OCI-LY1 (cell line): ENCODE results near the gene HECTD3.

Experiments
- H2AFZ ChIP-seq: fragments of 200-600 bp; sonication (generic), shearing (Covaris generic); 2 replicates; pipeline ENCODE4 v1.6.0; 2014; ENCODE audit warnings: antibody characterized with exemption, mild to moderate bottlenecking, low read length
- H3F3A ChIP-seq: fragments of 200-600 bp; sonication (generic), shearing (Covaris generic); 2 replicates; pipeline ENCODE4 v1.6.0; 2014; ENCODE audit warnings: mild to moderate bottlenecking, antibody characterized with exemption, low read length, moderate library complexity; ENCODE audit not compliant: insufficient read depth
- H3K27ac ChIP-seq: fragments of 200-600 bp; sonication (generic); 2 replicates; pipeline ENCODE4 v1.5.1; 2014; ENCODE audit warnings: low read length, mixed run types, mild to moderate bottlenecking, low read depth; ENCODE audit not compliant: poor library complexity, severe bottlenecking
- H3K27me3 ChIP-seq: fragments of 200-600 bp; sonication (generic); 2 replicates; pipeline ENCODE4 v1.6.0; 2014; ENCODE audit warnings: antibody characterized with exemption, mild to moderate bottlenecking, low read length, moderate library complexity; ENCODE audit not compliant: insufficient read depth
- H3K36me3 ChIP-seq: fragments of 200-600 bp; sonication (generic); 2 replicates; pipeline ENCODE4 v1.6.1; 2014; ENCODE audit warnings: mild to moderate bottlenecking, antibody characterized with exemption, low read length, moderate library complexity, mixed read lengths; ENCODE audit not compliant: insufficient read depth
- H3K4me1 ChIP-seq: fragments of 200-600 bp; sonication (generic); 2 replicates; pipeline ENCODE4 v1.5.1; 2014; ENCODE audit warnings: mild to moderate bottlenecking, low read length, moderate library complexity; ENCODE audit not compliant: insufficient read depth, severe bottlenecking
- H3K4me2 ChIP-seq: fragments of 200-600 bp; sonication (generic), shearing (Covaris generic); 2 replicates; pipeline ENCODE4 v1.6.1; 2014; ENCODE audit warnings: low read length
- H3K4me3 ChIP-seq: fragments of 200-600 bp; sonication (generic); 2 replicates; pipeline ENCODE4 v1.5.1; 2014; ENCODE audit warnings: low read length, low read depth, mild to moderate bottlenecking, mixed read lengths; ENCODE audit not compliant: poor library complexity, severe bottlenecking
- H3K79me2 ChIP-seq: fragments of 200-600 bp; shearing (Covaris generic); 2 replicates; pipeline ENCODE4 v1.6.1; 2016; ENCODE audit warnings: mixed run types, low read length, mixed read lengths; ENCODE audit not compliant: insufficient read depth
- H3K9ac ChIP-seq: fragments of 200-600 bp; sonication (generic), shearing (Covaris generic); 2 replicates; pipeline ENCODE4 v1.6.1; 2014; ENCODE audit warnings: mild to moderate bottlenecking, low read length, mixed read lengths
- H3K9me2 ChIP-seq: fragments of 200-600 bp; sonication (generic), shearing (Covaris generic); 2 replicates; pipeline ENCODE4 v1.6.1; 2014; ENCODE audit warnings: low read depth, mild to moderate bottlenecking, low read length, mixed read lengths
- H3K9me3 ChIP-seq: fragments of 200-600 bp; shearing (Covaris generic); 2 replicates; pipeline ENCODE4 v1.6.1; 2014; ENCODE audit warnings: low read length, mixed read lengths
- H4K20me1 ChIP-seq: fragments of 200-600 bp; sonication (generic), shearing (Covaris generic); 2 replicates; pipeline ENCODE4 v1.6.0; 2016; ENCODE audit warnings: mild to moderate bottlenecking, low read length; ENCODE audit not compliant: insufficient read depth
- CTCF ChIP-seq: fragments of 200-600 bp; sonication (generic), shearing (Covaris generic); IDR thresholded peaks from 2 replicates; pipeline ENCODE4 v1.5.1; 2017; ENCODE audit warnings: mild to moderate bottlenecking, antibody characterized with exemption, low read length, moderate library complexity, mixed read lengths
- EZH2 ChIP-seq: fragments of 200-600 bp; sonication (generic), shearing (Covaris generic); IDR thresholded peaks from 2 replicates; pipeline ENCODE4 v1.8.0; 2017; ENCODE audit warnings: borderline replicate concordance, mixed run types, mild to moderate bottlenecking, antibody characterized with exemption, low read length, moderate library complexity, mixed read lengths

Gene HECTD3

GRCh38 chr1:45051005-45051772 lies 40.1 kb upstream of the HECTD3 start:
- H3K79me2 ChIP-seq: no peaks in the 10 kb centered on the region
- H3K4me3 ChIP-seq: peak overlapping the region; percentile 5
- TF ChIP-seq EZH2 (no peak), CTCF (no peak)
- peak overlapping the region; percentile 63 for H3K4me2 ChIP-seq
- H3K4me1 ChIP-seq: peaks cover 33% of the 10 kb centered on the region
- no peaks in the 10 kb centered on the region for H3F3A ChIP-seq
- no peaks in the 10 kb centered on the region for H3K27me3 ChIP-seq
- peak overlapping the region; percentile 24 for H3K9ac ChIP-seq
- H3K36me3 ChIP-seq: no peaks in the 10 kb centered on the region
- no peaks in the 10 kb centered on the region for H3K9me2 ChIP-seq
- H2AFZ ChIP-seq: peak overlapping the region; percentile 89
- H4K20me1 ChIP-seq: no peaks in the 10 kb centered on the region
- no peaks in the 10 kb centered on the region for H3K9me3 ChIP-seq
- H3K27ac ChIP-seq: peak overlapping the region; percentile 86

- Histone ChIP-seq H3K9me3 (no peaks in the 10 kb centered on the region), H2AFZ (no peak overlapping the region), H3K9me2 (no peaks in the 10 kb centered on the region), H3K4me2 (no peak overlapping the region), H3K79me2 (no peaks in the 10 kb centered on the region), H3K4me1 (peaks cover 15% of the 10 kb centered on the region), H3K36me3 (no peaks in the 10 kb centered on the region), H3K27ac (no peak overlapping the region), H3K27me3 (no peaks in the 10 kb centered on the region), H3F3A (no peaks in the 10 kb centered on the region), H3K9ac (no peak overlapping the region), H3K4me3 (no peak overlapping the region), H4K20me1 (no peaks in the 10 kb centered on the region)
- no peak for TF ChIP-seq EZH2
- TF ChIP-seq CTCF: no peak
Measured at GRCh38 chr1:45047032-45047431, 35.9 kb upstream of the HECTD3 start.

GRCh38 chr1:45044916-45045315 lies 33.8 kb upstream of the HECTD3 start:
- no peak overlapping the region for H2AFZ ChIP-seq
- H3K4me1 ChIP-seq: no peaks in the 10 kb centered on the region
- H3K4me3 ChIP-seq: no peak overlapping the region
- H3K27ac ChIP-seq: no peak overlapping the region
- no peaks in the 10 kb centered on the region for H3K27me3 ChIP-seq
- no peaks in the 10 kb centered on the region for H4K20me1 ChIP-seq
- no peak overlapping the region for H3K4me2 ChIP-seq
- H3K9ac ChIP-seq: no peak overlapping the region
- H3F3A ChIP-seq: no peaks in the 10 kb centered on the region
- no peaks in the 10 kb centered on the region for H3K36me3 ChIP-seq
- no peaks in the 10 kb centered on the region for H3K9me2 ChIP-seq
- TF ChIP-seq EZH2: no peak
- no peak for TF ChIP-seq CTCF
- no peaks in the 10 kb centered on the region for H3K79me2 ChIP-seq
- H3K9me3 ChIP-seq: no peaks in the 10 kb centered on the region
